CD4-positive, alpha-beta T cell (primary cell): Measurements from ENCODE around the gene PRR29. TPM values are rescaled to one million over a fixed set of nuclear protein-coding genes. Genes with fewer than 3 reads are reported as not detected.

Source experiments
- ATAC-seq: fragments of 200-7000 bp; cut with Tn5 transposase; one replicate; pipeline ENCODE4 v1.10.0; 2022; ENCODE audit warnings: mild to moderate bottlenecking; ENCODE audit not compliant: poor library complexity
- CTCF ChIA-PET: fragments of 350-600 bp; sonication (Branson Sonifier 250); formaldehyde crosslinking; loops from one replicate; lab custom pipeline; 2021; ENCODE audit warnings: antibody characterized with exemption, inconsistent platforms; lab: Charles Lee
- POLR2A ChIA-PET: fragments of 350-600 bp; sonication (Branson Sonifier 250); formaldehyde crosslinking; loops from one replicate; lab custom pipeline; 2021; ENCODE audit warnings: antibody characterized with exemption, inconsistent platforms; lab: Charles Lee
- DNase-seq, 14 experiments: peaks; one replicate each; pipeline ENCODE4 v3.0.0-alpha.2; 2013 to 2020; ENCODE audit warnings: mixed read lengths in 2 of 14
- H3K27ac ChIP-seq, 2 donors: one replicate each; pipeline versions ENCODE4 v1.5.1 to v1.7.0; 2013; ENCODE audit warnings: low read length in 2 of 2, low read depth in 1 of 2, mild to moderate bottlenecking in 1 of 2
- H3K27me3 ChIP-seq, 2 experiments: 1 replicate in 1 of 2; 2 replicates in 1 of 2; pipeline versions ENCODE4 v1.6.1 to v1.7.0; 2013; ENCODE audit warnings: low read length in 2 of 2, control low read depth in 1 of 2, mild to moderate bottlenecking in 1 of 2, moderate library complexity in 1 of 2; ENCODE audit not compliant: insufficient read depth in 2 of 2, control insufficient read depth in 1 of 2
- H3K36me3 ChIP-seq: one replicate; pipeline ENCODE4 v1.6.1; 2013; ENCODE audit warnings: low read length, control low read depth; ENCODE audit not compliant: insufficient read depth
- H3K4me1 ChIP-seq: one replicate; pipeline ENCODE4 v1.6.1; 2013; ENCODE audit warnings: low read length, control low read depth; ENCODE audit not compliant: insufficient read depth
- H3K4me3 ChIP-seq: one replicate; pipeline ENCODE4 v1.5.1; 2013; ENCODE audit warnings: mild to moderate bottlenecking, low read length, moderate library complexity
- H3K9me3 ChIP-seq, 2 experiments: 1 replicate in 1 of 2; 2 replicates in 1 of 2; pipeline versions ENCODE4 v1.6.1 to v1.7.0; 2013; ENCODE audit warnings: low read length in 2 of 2, mild to moderate bottlenecking in 2 of 2, control low read depth in 1 of 2, moderate library complexity in 1 of 2; ENCODE audit not compliant: control insufficient read depth in 1 of 2, insufficient read depth in 1 of 2
- H3K27ac Mint-ChIP-seq: one replicate; pipeline ENCODE4 v1.8.0; 2020; ENCODE audit warnings: mixed read lengths
- H3K27me3 Mint-ChIP-seq: one replicate; pipeline ENCODE4 v1.8.0; 2021; ENCODE audit warnings: mixed read lengths
- H3K36me3 Mint-ChIP-seq: one replicate; pipeline ENCODE4 v1.8.0; 2021; ENCODE audit warnings: low read depth, mixed read lengths
- H3K4me1 Mint-ChIP-seq: one replicate; pipeline ENCODE4 v1.8.0; 2021; ENCODE audit warnings: low read depth, mixed read lengths
- H3K4me3 Mint-ChIP-seq: one replicate; pipeline ENCODE4 v1.8.0; 2020; ENCODE audit warnings: mild to moderate bottlenecking, mixed read lengths
- H3K9me3 Mint-ChIP-seq: one replicate; pipeline ENCODE4 v1.8.0; 2020; ENCODE audit warnings: mixed read lengths
- CTCF ChIP-seq: fragments of 200-600 bp; IDR thresholded peaks from one replicate; pipeline ENCODE4 v1.8.0; 2022; ENCODE audit warnings: antibody characterized with exemption, mild to moderate bottlenecking
- intact Hi-C, 2 experiments: fragments of 100-400 bp; cut with DNase I in 1 of 2; cut with micrococcal nuclease in 1 of 2; formaldehyde crosslinking; loops; one replicate each; pipeline versions ENCODE4 v1.15.1 to v1.9.0; 2023 to 2025; cut with DNase I, micrococcal nuclease
- polyA plus RNA-seq, 2 donors: library from polyadenylated mRNA; unstranded; fragments of 120-200 nt; gene quantifications; one replicate each; pipeline ENCODE4 v1.2.1, GENCODE V29; 2013
- total RNA-seq, 174 experiments: library from RNA in 2 of 174; stranded (reverse) in 2 of 174; gene quantifications; one replicate each; pipeline ENCODE4 v1.2.3 and lab custom pipeline; 2021 to 2026

Gene PRR29
- total RNA-seq (under 1 TPM; 0.56 to 0.71 TPM), total RNA-seq (lab: John Stamatoyannopoulos, UW) (0 to 9.8 (median 0.67) reads per million in 172 experiments)
- 5.8 TPM for polyA plus RNA-seq (2013, experiment 1 of 2)
- 7.5 TPM for polyA plus RNA-seq (2013, experiment 2 of 2)

- H3K4me3 Mint-ChIP-seq: peak within 1 kb of the TSS; percentile 91
- Histone ChIP-seq H3K27me3 (no peaks in the 10 kb centered on the region), H3K9me3 (no peaks in the 10 kb centered on the region), H3K4me1 (peaks cover 45% of the 10 kb centered on the region), H3K27ac (no peak within 1 kb of the TSS), H3K4me3 (peak within 1 kb of the TSS; percentile 80), H3K36me3 (peaks cover 16% of the 10 kb centered on the region)
- H3K36me3 Mint-ChIP-seq: peaks cover 21% of the 10 kb centered on the region
- peaks cover 58% of the 10 kb centered on the region for H3K4me1 Mint-ChIP-seq
- intact Hi-C loops: loop anchor here (1.0 to 2.0 kb wide), 3 partner anchors 19 to 27 kb away; no protein-coding TSS in a partner anchor
- H3K9me3 Mint-ChIP-seq: no peaks in the 10 kb centered on the region
- no peaks in the 10 kb centered on the region for H3K27me3 Mint-ChIP-seq
- H3K27ac Mint-ChIP-seq: peak within 1 kb of the TSS; percentile 73
- ChIA-PET CTCF (interaction anchor here (0.6 to 11.2 kb wide), 4 partner anchors 15 to 29 kb away, joined by 3 to 111 read pairs (median 6); no protein-coding TSS in a partner anchor), POLR2A (interaction anchor here (0.6 to 10.0 kb wide), 7 partner anchors 11 to 148 kb away, joined by 3 to 156 read pairs (median 6); partner anchors contain the start of gene ICAM2)
- no peak for TF ChIP-seq CTCF
- peak; percentile 70 for ATAC-seq
- DNase-seq: peak; percentile 56 to 90 (median 70)
These were observed at the start of gene PRR29 for GRCh38 chr17:63998050-63998720. PRR29 (plus strand) TSS chr17:63998351; CDS start chr17:63998365, 14 bp downstream.

- POLR2A ChIA-PET: no interaction called here
- H3K4me3 ChIP-seq: no peak overlapping the region
- no peaks in the 10 kb centered on the region for H3K9me3 Mint-ChIP-seq
These were observed 49.6 kb upstream of the PRR29 start for GRCh38 chr17:63948521-63948920.

More at GRCh38 chr17:63948521-63948920, 49.6 kb upstream of the PRR29 start:
- Mint-ChIP-seq H3K27me3 (no peaks in the 10 kb centered on the region), H3K4me1 (peaks cover 25% of the 10 kb centered on the region), H3K4me3 (no peak overlapping the region), H3K27ac (no peak overlapping the region), H3K36me3 (no peaks in the 10 kb centered on the region)
- Histone ChIP-seq H3K27me3 (no peaks in the 10 kb centered on the region), H3K36me3 (no peaks in the 10 kb centered on the region), H3K27ac (no peak overlapping the region), H3K4me1 (peaks cover 33% of the 10 kb centered on the region), H3K9me3 (no peaks in the 10 kb centered on the region)
- ATAC-seq (no peak), DNase-seq (no peak)
- TF ChIP-seq CTCF: no peak
- intact Hi-C loops: loop anchor here (5.0 kb wide), 2 partner anchors 44 to 74 kb away; partner anchors contain the start of gene ICAM2 (in 1 of the 2)
- CTCF ChIA-PET: no interaction called here
